Measurements from ENCODE around the gene CRIM1. TPM values are rescaled to one million over a fixed set of nuclear protein-coding genes. Genes with fewer than 3 reads are reported as not detected.

The CRIM1 gene
- total RNA-seq, 1 experiment from 2014 or later: 24.1 TPM

GRCh38 chr2:36403675-36404230, 48.2 kb downstream of the CRIM1 start:
- H3K4me3 Mint-ChIP-seq: no peak overlapping the region
- ATAC-seq: no peak
- no peak for TF ChIP-seq MXD4 (CRISPR knock-in tag; IDR thresholded peaks at IDR 0.05; ENCODE audit: borderline replicate concordance)
- TF ChIP-seq, protein P1, sequence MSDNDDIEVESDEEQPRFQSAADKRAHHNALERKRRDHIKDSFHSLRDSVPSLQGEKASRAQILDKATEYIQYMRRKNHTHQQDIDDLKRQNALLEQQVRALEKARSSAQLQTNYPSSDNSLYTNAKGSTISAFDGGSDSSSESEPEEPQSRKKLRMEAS (CRISPR knock-in tag; IDR thresholded peaks at IDR 0.05): no peak
- TF ChIP-seq, protein P2, sequence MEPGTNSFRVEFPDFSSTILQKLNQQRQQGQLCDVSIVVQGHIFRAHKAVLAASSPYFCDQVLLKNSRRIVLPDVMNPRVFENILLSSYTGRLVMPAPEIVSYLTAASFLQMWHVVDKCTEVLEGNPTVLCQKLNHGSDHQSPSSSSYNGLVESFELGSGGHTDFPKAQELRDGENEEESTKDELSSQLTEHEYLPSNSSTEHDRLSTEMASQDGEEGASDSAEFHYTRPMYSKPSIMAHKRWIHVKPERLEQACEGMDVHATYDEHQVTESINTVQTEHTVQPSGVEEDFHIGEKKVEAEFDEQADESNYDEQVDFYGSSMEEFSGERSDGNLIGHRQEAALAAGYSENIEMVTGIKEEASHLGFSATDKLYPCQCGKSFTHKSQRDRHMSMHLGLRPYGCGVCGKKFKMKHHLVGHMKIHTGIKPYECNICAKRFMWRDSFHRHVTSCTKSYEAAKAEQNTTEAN (CRISPR knock-in tag; IDR thresholded peaks at IDR 0.05): no peak
- TF ChIP-seq ERG (CRISPR knock-in tag; IDR thresholded peaks at IDR 0.05): no peak
- no peak for TF ChIP-seq ZBTB21 (CRISPR knock-in tag; IDR thresholded peaks at IDR 0.05; ENCODE audit: borderline replicate concordance)
- TF ChIP-seq, protein P3, sequence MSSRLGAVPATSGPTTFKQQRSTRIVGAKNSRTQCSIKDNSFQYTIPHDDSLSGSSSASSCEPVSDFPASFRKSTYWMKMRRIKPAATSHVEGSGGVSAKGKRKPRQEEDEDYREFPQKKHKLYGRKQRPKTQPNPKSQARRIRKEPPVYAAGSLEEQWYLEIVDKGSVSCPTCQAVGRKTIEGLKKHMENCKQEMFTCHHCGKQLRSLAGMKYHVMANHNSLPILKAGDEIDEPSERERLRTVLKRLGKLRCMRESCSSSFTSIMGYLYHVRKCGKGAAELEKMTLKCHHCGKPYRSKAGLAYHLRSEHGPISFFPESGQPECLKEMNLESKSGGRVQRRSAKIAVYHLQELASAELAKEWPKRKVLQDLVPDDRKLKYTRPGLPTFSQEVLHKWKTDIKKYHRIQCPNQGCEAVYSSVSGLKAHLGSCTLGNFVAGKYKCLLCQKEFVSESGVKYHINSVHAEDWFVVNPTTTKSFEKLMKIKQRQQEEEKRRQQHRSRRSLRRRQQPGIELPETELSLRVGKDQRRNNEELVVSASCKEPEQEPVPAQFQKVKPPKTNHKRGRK (CRISPR knock-in tag; IDR thresholded peaks at IDR 0.05; ENCODE audit: borderline replicate concordance): no peak
- no peak for TF ChIP-seq SP1 (CRISPR knock-in tag; conservative IDR thresholded peaks at IDR 0.05)
- TF ChIP-seq ZNF423 (CRISPR knock-in tag; IDR thresholded peaks at IDR 0.05): no peak
- no peak for TF ChIP-seq ZNF671 (CRISPR knock-in tag; IDR thresholded peaks at IDR 0.05)
- no peaks in the 10 kb centered on the region for H3K27me3 Mint-ChIP-seq (ENCODE audit: low read depth)
- no peaks in the 10 kb centered on the region for H3K9me3 Mint-ChIP-seq
- POLR2A ChIA-PET: no interaction called here
- H3K27ac Mint-ChIP-seq: no peak overlapping the region
- peaks cover 31% of the 10 kb centered on the region for H3K4me1 Mint-ChIP-seq
- CTCF ChIA-PET: interaction anchor here (0.7 to 0.9 kb wide), 2 partner anchors 14 to 56 kb away, joined by 3 to 7 read pairs; no protein-coding TSS in a partner anchor
- DNase-seq (ENCODE audit: low spot score): no peak
- no peaks in the 10 kb centered on the region for H3K36me3 Mint-ChIP-seq

DNA sequence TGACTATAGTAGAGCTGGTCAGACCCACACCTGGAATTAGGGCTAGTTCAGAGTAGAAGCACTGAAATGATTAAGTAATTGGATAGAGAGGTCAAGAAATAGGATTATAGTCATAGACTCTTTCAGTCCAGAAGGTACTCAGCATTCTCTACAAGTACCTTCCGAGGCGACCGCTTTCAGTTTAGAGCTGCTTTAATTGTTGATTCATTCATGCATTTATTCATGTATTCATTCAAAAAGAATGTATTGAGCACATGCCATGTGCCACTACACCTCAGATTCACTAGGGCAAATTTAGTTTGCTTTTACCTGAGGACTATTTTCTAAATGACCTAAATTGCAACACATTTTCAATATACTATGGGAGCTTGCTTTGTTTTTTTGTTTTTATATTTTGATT, 48.7 kb downstream of the CRIM1 start:
- ATAC-seq: no peak
- ChIA-PET CTCF (interaction anchor here (0.7 to 0.9 kb wide), 3 partner anchors 15 to 56 kb away, joined by 3 to 7 read pairs (median 4); no protein-coding TSS in a partner anchor), POLR2A (no interaction called here)
- no peaks in the 10 kb centered on the region for H3K27me3 Mint-ChIP-seq (ENCODE audit: low read depth)
- DNase-seq (ENCODE audit: low spot score): no peak
- no peak overlapping the region for H3K4me3 Mint-ChIP-seq
- H3K27ac Mint-ChIP-seq: no peak overlapping the region; the same call in 1 of the 2 replicates
- H3K36me3 Mint-ChIP-seq: no peaks in the 10 kb centered on the region
- no peaks in the 10 kb centered on the region for H3K9me3 Mint-ChIP-seq
- peaks cover 37% of the 10 kb centered on the region for H3K4me1 Mint-ChIP-seq
- no peak for TF ChIP-seq NR2C2 (CRISPR knock-in tag; IDR thresholded peaks at IDR 0.05)
- TF ChIP-seq, protein P2 (CRISPR knock-in tag; IDR thresholded peaks at IDR 0.05): no peak
- no peak for TF ChIP-seq CTCF (IDR thresholded peaks at IDR 0.05)
- TF ChIP-seq FOXK1 (CRISPR knock-in tag; IDR thresholded peaks at IDR 0.05): no peak
- no peak for TF ChIP-seq TEAD4 (CRISPR knock-in tag; IDR thresholded peaks at IDR 0.05)
- TF ChIP-seq ZNF317 (CRISPR knock-in tag; IDR thresholded peaks at IDR 0.05; ENCODE audit: borderline replicate concordance, low read depth): no peak
- TF ChIP-seq NFE2L1 (CRISPR knock-in tag; IDR thresholded peaks at IDR 0.05): no peak
- no peak for TF ChIP-seq CBFB (CRISPR knock-in tag; IDR thresholded peaks at IDR 0.05; ENCODE audit: low read depth)
- TF ChIP-seq TP53 (CRISPR knock-in tag; IDR thresholded peaks at IDR 0.05): no peak
- TF ChIP-seq, protein P4, sequence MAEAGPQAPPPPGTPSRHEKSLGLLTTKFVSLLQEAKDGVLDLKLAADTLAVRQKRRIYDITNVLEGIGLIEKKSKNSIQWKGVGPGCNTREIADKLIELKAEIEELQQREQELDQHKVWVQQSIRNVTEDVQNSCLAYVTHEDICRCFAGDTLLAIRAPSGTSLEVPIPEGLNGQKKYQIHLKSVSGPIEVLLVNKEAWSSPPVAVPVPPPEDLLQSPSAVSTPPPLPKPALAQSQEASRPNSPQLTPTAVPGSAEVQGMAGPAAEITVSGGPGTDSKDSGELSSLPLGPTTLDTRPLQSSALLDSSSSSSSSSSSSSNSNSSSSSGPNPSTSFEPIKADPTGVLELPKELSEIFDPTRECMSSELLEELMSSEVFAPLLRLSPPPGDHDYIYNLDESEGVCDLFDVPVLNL (CRISPR knock-in tag; IDR thresholded peaks at IDR 0.05; ENCODE audit: borderline replicate concordance, low read depth): no peak
- TF ChIP-seq RELA (CRISPR knock-in tag; IDR thresholded peaks at IDR 0.05; ENCODE audit: borderline replicate concordance): no peak
- TF ChIP-seq AR (CRISPR knock-in tag; IDR thresholded peaks at IDR 0.05): no peak
- TF ChIP-seq, protein P5, sequence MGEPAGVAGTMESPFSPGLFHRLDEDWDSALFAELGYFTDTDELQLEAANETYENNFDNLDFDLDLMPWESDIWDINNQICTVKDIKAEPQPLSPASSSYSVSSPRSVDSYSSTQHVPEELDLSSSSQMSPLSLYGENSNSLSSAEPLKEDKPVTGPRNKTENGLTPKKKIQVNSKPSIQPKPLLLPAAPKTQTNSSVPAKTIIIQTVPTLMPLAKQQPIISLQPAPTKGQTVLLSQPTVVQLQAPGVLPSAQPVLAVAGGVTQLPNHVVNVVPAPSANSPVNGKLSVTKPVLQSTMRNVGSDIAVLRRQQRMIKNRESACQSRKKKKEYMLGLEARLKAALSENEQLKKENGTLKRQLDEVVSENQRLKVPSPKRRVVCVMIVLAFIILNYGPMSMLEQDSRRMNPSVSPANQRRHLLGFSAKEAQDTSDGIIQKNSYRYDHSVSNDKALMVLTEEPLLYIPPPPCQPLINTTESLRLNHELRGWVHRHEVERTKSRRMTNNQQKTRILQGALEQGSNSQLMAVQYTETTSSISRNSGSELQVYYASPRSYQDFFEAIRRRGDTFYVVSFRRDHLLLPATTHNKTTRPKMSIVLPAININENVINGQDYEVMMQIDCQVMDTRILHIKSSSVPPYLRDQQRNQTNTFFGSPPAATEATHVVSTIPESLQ (CRISPR knock-in tag; IDR thresholded peaks at IDR 0.05): no peak
